Endometrial microvascular endothelial cells (primary cell): ENCODE data around the gene SUSD6. TPM values are rescaled to one million over a fixed set of nuclear protein-coding genes. Genes with fewer than 3 reads are reported as not detected.
"Not testable (repeated sequence)": the region's sequence is repeated elsewhere in the genome, so short reads cannot be mapped to it uniquely, and the experiment has no call there.

Source experiments
- in situ Hi-C: cut with HindIII; loops from 2 replicates; pipeline ENCODE4 v1.10.0; 2017; ENCODE audit warnings: low sequenced_read_pairs, low pct_unique_long_range_greater_than_20kb; ENCODE audit errors: inconsistent ontology term
- total RNA-seq: library from RNA; depleted of rRNA; stranded (reverse); fragments of >200 nt; gene quantifications from one replicate; pipeline ENCODE4 v1.2.3, GENCODE V29; 2015; ENCODE audit errors: inconsistent ontology term

Gene SUSD6
- total RNA-seq, 1 donor from 2014 or later = 12.5 TPM

DNA sequence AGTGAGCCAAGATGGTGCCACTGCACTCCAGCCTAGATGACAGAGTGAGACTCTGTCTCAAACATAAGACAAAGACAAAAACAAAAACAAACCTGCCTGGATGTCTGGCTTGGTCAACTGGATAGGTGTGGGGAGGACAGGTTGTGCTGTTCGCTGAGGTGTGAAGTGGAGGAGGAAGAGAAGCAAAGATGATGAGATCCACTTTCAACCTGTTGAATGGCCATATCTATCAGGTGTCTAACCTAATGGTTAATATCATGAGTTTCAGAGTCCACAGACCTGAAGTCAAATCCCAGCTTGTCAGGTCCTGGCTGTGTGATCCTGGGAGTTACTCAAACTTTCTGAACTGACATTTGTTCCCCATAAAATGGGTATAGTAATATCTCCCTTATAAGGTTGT, 27.0 kb upstream of the SUSD6 start:
- in situ Hi-C loops = no loop called here

DNA sequence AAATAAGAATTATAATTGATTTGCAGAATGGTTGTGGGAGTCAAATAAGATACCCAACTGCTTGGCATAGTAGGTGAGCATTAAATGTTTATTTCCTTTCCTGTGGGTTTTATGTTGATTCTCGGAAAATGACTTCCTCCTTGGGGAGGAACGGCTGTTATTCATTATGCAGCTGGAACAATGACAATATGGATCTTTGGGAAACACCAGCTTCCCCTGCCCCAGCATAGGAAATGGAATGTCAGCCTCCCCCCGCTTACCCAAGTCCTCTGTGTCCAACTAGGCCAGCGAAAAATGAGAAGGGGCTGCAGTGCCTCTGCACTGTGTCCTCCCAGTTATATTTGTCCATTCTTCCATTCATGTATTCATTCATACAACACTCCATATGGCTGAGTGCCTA, 25.0 kb upstream of the SUSD6 start:
- in situ Hi-C loops = no loop called here

DNA sequence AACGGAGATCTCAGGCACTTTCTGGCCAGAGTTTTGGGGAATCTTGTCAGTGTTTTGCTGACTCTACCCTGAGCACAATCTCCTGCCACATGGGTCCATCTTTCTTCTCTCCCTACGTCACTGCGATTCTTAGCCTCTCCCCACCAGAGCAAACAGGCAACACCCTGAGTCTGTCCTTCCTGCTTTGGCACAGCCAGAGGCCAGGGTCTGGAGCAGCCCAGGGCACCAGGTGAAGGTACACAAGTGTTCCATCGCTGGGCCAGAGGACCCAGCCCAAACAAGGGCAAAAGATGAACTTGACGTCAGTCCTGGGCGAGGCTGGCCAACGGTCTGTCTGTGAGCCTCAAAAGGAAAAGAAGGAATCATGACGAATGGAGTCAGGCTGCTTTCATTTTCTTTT, 24.0 kb upstream of the SUSD6 start:
- in situ Hi-C loops = no loop called here

DNA sequence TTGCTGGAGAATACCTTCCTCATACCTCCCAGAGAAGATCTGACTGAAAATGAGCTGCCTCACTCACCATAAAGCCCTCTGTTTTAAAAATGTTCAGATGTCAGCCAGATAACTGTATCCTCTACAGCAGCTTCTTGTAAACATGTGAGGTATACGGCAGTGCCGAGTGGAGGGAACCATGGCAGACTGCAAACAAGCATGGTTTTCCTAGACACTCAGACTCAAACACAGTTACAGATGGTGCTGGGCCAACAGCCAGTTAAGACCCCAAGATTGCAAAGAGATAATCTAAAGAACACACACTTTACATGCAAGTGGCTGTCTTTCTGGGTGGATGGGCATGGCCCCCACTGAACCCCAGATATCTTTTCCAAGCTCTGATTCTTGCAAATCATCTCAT, 20.1 kb upstream of the SUSD6 start:
- in situ Hi-C loops = no loop called here

DNA sequence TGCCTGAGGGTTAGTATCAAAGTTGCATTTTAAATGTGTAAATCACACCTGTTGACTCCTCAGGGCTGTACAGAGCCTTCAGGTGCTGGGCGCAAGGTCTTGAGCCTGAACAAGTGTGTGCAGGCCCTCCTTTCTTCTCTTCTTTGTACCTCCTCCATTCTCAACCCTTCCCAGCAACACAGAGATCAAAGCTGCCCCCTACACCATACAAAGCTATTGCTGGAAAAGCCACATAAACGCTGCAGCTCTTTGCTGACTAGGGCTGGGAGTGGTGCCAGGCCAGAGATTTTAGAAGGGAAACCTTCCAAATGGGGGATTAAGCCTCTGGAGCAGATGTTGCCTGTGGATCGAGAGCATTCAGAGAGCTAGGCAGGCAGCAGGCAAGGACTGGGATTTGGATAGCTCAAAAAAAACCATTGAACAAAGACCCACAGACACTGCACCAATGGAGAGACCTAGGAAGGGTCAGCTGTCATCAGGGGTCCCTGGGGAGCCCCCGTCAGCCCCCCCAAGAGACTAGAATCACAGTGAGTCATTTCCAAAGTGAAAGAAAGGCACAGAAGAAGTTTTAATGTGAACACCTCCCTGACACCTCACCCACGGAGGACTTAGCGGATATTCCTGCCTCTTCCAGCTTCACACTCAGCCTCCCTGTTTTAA, 18.2 kb upstream of the SUSD6 start:
- in situ Hi-C loops = no loop called here

DNA sequence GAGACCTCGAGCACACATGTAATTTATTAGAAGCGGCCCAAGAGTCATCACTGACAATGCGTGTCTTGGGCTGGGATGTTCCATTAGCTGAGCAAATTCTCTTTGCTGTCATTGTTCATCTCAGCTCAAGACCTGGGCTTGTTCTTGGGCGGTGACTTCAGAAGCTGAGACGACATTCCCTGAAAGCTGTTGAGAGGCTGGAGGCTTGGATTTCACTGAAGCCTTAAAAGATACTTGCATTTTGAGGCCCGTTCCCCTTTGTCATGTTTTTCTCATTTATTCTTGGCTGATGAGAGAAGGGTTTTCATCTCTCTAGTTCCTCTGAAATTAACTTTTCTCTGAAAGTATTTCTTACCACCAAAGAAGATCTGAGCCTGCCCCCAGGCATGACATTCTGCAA, 16.6 kb upstream of the SUSD6 start:
- in situ Hi-C loops = no loop called here

DNA sequence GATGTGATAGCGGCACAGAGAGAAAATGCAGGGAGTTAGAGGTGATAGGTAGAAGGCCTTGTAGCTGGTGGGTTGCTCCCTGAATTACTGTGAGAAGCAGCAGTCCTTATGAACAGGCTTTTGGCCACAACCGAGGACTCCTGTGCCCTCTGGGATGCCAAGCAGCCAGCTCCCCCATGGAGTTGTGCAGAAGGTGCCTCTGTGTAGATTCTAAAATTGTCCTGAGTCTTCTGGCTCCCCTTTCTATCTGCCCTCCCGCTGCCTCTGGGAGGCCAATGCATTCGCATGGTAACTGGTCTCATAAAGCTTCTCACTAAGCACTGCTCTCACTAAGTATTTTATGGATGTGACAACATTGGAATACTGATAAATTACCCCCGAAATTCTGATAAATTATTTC, 16.1 kb upstream of the SUSD6 start:
- in situ Hi-C loops = no loop called here

DNA sequence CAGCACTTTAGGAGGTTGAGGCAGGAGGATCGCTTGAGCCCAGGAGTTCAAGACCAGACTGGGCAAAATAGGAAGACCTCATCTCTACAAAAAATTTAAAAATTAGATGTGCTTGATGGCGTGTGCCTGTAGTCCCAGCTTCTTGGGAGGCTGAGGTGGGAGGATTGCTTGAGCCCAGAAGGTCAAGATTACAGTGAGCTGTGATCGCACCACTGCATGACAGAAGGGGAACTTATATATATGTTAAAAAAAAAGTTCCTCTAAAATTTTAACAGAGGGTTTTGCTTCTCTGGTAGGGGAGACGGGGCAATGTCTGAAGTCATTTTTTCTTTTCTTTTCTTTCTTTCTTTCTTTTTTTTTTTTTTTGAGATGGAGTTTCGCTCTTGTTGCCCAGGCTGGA, 12.0 kb upstream of the SUSD6 start:
- in situ Hi-C loops = not testable (repeated sequence)

DNA sequence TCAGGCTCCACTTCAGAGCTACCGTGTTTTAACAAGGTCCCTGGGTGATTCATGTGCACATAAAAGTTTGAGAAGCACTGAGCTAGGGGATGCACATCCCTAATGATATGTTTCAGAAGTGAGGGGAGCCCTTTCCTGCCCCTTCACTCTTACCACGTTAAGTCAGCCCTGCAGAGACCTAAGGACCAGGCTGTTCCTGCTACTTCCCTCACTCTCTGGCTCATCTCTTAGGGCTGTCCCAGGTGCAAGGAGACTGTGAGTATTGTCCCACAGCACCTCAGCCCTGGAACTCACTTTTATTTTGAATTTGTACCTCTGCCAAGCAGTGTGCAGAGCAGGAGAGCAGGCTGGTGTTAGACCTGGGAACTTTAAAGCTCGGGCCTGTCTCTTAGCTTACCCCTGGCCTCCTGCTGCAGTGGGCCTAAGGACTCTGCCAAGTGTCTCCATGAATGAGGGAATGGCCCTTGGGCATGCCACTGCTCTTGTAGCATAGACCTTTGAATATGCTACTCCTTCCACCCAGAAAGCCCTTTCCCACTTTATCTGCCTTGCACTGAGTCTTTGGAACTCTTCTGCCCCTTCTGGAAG, 11.0 kb upstream of the SUSD6 start:
- in situ Hi-C loops = no loop called here

DNA sequence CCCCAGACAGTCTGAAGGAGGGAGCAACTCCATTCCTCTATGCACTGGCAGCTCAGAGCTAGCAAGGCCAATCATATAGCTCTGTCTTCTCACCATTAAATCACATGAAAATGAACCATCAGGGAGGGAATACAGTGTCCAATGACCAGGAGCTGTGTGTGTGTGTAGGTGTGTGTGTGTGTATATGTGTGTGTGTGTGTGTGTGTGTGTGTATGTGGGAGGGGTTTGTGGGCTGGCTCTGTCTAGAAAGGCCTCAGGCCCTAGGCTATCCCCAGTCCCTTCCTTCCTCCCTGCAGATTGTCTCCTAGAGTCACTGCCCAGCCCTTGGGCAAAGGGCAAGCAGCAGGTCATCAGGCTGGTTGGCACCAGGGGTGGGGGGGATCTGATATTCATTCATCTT, 5.7 kb upstream of the SUSD6 start:
- in situ Hi-C loops = no loop called here

DNA sequence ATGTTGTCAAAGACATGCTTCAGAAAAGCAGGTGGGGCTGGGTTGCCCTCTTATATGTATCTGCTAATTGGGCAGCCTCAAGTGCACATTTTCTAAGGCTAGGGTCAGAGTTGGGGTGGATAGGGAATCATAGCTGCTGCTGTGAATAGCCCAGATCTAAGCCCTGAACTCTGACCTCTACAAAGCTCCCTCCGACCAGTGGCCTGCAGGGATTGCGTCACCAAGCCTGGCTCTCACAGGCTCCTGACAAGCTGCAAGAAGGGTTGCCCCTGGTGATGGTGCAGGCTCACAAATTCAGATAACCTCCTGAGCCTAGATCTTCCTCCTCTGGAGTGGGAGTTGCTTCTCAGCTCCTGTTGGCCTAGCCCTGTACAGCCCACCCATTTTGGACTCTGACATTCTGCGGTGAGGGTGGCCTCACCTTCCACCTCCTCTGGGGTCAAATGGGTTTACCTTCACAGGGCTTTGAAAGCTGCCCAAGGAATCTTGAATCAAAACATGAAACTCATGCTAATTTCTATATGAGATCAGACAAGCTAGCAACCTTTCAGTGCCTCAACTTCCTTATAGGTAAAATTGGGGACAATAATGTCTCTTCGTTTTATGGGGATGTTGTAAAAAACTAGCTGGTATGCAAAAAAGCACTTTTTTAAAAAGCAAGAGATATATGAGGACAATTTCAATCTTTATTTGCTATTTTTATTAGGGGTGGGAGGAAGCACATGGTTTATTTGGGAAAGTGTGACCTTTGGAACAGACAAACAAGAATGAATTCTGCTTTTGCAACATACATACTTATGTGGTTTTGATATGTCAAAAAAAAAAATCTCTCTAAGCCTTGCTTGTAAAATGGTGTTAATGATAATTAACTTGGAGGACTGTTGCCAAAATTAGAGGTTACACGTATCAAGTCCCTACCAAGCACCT, 4.9 kb upstream of the SUSD6 start:
- in situ Hi-C loops = no loop called here

DNA sequence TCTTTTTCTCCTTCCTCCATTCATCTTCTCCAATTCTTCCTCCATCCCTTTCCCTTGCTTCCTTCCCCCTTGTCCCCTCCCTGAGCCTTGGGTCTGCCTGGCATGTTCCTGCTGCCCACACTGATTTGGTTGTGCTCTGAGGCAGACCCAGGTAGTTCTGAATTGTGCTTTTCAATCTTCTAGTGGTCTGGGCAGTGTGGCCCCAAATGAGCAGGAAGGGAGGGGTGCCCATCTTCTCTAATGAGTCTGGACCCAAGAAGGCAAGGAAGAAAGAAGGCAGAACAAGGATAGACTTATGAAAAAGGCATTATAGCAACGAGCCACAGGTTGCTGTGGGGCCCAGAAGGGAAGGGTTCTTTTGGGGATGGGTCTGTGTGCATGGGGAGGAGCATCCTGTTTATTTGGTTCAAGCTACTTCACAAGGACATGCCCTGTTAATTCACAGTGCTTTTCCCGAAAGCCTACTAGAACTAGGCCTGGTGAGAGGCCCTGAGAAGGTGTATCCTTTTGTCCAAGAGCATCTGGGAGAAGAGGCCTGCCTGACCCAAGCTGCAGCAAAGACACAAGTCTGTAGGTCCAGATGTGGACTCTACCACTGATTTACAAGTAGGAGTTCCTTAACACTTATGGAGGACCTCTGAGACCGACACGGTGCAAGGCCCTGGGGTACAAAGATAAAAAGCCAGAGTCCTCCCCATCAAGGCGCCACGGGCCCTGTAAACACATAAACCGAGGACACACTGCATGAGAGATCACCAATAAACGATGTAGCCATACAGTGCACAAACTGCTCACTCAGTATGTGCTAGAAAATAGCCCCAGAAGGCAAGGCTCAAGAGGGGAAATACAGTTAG, 1.1 kb upstream of the SUSD6 start:
- in situ Hi-C loops = no loop called here

DNA sequence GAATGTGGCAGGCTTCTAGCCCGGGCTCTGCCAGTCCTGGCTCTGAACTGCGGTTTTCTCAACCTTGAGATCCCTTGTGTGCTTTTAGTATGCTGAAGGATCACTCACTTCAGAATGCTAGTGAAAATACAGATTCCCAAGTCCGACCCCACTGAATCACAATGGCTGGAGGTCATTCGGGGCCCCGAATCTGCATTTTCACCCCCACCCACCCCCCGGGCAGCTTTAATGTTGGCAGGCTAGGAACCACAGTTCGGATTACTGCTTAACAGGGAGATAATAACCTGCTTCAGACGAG, 573 bp upstream of the SUSD6 start:
- in situ Hi-C loops = no loop called here

DNA sequence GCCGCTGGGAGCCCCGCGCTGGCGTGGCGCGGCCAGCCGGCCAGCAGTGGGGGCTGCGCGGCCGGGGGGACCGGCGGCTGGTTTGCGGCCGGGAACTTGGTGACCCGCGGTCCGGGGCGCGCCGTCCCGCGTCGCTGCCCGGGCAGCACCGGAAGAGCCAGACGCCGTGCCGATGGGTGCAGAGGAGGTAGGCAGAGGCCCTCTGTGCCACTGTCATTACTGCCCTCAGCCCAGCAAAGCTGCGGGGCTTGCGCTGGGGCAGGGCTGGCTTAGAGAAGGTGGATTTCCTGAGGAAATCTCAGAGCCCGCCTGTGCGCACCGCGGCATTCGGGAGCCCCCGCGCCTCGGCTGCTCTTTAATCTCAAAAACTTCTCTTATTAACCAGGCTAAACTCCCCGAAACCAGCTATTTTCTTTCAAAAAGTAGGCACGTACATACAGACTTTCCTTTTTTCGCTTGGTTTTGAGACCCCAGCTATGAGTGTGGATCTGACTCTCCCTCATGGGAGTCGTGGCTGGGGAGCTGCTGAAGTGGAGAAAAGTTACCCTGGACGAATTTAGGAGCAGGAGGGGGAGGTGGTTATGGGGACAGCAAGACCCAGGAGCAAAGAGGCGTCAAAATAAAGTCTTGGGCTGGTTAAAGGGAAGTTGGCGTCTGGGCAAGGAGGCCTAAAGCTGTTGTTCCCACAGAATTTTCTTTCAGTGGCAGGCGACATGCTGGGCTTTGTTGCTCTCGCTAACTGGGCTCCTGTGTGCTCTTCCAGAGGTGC, 802 bp downstream of the SUSD6 start:
- in situ Hi-C loops = no loop called here

DNA sequence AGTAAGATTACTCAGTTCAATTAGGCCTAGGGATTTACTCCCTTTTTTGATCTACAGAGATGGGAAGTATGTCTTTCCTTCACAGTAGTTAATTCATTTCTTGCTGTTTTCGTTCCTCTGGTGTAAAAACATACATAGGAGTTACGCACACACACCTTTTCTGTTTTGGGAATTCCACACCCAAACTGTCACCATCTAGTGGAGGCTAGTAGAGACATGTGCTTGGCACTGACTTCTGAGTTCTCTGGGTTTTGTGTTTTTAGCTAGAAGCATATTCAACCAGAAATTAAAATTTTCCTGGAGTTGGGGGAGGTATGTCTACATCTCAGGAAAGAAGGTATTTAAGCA, 1.4 kb downstream of the SUSD6 start:
- in situ Hi-C loops = no loop called here

DNA sequence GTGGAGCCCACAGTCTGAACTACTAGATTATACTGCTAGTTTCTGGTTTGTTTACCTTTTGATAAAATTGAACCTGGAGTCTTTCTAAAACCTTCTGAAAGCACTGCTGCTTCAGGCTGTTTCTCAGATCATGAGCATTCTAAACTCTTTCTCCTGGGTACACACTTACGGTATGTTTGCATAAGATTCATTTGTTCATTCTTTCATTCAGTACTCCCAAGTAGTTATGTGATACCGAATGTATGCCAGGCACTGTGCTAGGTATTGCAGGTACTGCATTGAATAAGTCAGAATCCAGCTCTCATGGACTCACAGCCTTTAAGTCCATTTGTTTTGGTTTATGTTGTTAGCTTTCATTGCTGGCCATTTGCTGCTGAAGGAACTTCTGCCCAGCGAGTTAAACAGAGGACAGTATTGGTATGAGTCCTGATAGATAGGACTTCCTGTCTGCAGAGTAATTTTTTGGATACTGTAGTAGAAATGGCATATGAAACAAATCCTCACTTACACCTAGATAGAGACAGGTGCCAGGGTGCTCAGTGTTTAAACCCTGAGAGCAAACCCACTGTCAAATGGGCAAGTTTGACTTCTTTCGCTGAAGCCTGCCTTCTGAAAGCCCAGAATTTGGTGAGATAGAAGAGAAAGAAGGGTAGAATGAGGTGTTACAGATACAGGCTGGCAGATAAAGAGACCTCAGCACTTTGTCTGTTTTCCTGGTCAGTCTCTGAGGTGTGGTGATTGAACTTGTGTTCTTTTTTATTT, 2.1 kb downstream of the SUSD6 start:
- in situ Hi-C loops = no loop called here

DNA sequence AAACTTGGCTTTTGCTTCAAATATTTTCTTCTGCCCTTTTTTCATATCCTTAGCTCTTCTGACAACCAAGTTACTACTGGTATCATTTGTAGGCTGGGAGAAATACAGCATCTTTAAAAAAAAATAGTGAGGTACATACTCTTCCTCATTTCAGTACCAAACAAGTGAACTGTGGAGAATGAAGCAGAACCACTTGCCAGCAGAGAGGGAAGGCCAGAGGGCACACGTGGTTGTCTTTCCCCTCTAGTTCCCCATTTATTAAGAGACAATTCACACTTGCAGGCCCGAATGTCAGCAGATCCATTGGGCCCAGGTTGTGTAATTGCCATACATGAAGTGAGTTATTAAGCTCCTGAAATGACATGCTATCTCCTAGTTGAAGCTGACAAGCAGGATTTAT, 3.2 kb downstream of the SUSD6 start:
- in situ Hi-C loops = no loop called here

DNA sequence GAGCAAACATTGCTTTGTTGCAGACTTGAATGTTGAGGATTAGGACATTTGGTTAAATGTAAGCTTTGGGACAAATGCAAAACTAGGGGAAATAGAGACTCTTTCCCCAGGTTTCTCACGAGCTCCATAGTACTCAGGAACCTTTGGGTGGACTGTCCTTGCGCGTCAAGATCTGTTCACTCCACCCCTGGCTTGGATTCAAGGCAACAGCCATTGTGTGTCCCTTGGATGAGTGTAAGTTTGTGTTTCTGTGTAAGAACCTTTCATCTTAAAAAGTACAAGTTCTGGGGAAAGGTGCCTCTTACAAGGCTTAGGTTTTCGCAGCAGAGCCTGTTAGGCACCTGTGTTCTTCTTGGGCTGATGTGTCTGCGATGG, 3.7 kb downstream of the SUSD6 start:
- in situ Hi-C loops = no loop called here
